Measurements from ENCODE around the gene TM4SF4. TPM values are rescaled to one million over a fixed set of nuclear protein-coding genes. Genes with fewer than 3 reads are reported as not detected.

Gene TM4SF4
- total and polyA plus RNA-seq, 2 of the 8 experiments (the other 6 are each of a cell fraction or from before 2014, with no cell fraction given): not detected

GRCh38 chr3:149442043-149442442 is 32.5 kb upstream of the TM4SF4 start:
- no peak overlapping the region for H2BK5ac ChIP-seq (ENCODE audit: low read depth, low read length)
- H2AK5ac ChIP-seq (ENCODE audit: low read depth, low read length): no peak overlapping the region
- no peaks in the 10 kb centered on the region for H3K23me2 ChIP-seq (ENCODE audit: low read depth, low read length)
- no peaks in the 10 kb centered on the region for H4K20me1 ChIP-seq (replicated peaks in 1 of 2; ENCODE audit: control insufficient read depth in 1 of 2, insufficient read depth in 2 of 2, low read length in 2 of 2)
- H3K18ac ChIP-seq (ENCODE audit: extremely low read depth, low read length): no peak overlapping the region
- H3K27me3 ChIP-seq (replicated peaks in 1 of 4; ENCODE audit: control insufficient read depth in 3 of 4, extremely low read depth in 1 of 4, insufficient read depth in 3 of 4, low read length in 3 of 4): no peaks in the 10 kb centered on the region
- WGBS, 2 experiments (ENCODE audit: extremely low coverage in 1 of 2, insufficient coverage in 1 of 2, insufficient read length in 1 of 2, insufficient replicate concordance in 2 of 2, low coverage in 1 of 2, low lambda C conversion rate in 2 of 2, missing lambda C conversion rate in 1 of 2): 70% methylated on average over 1 of the region's 1 CpG; no CpG with 5 or more reads in 1 of the 2 experiments
- no peak overlapping the region for H2BK12ac ChIP-seq (ENCODE audit: low read depth, low read length)
- no peak overlapping the region for H2AFZ ChIP-seq (ENCODE audit: low read length)
- no peaks in the 10 kb centered on the region for H3K79me2 ChIP-seq (ENCODE audit: control insufficient read depth in 1 of 2, insufficient read depth in 2 of 2, low read length in 2 of 2)
- POLR2A ChIA-PET (ENCODE audit: partially characterized antibody): no interaction called here
- H3K4me3 ChIP-seq (ENCODE audit: extremely low read depth in 1 of 4, insufficient read depth in 2 of 4, low read depth in 3 of 4, low read length in 4 of 4): no peak overlapping the region
- no peak overlapping the region for H2BK120ac ChIP-seq (replicated peaks; ENCODE audit: low read depth, low read length)
- no peak for FAIRE-seq
- peaks cover 2 to 11% of the 10 kb centered on the region in 2 experiments; a peak in 1 of 4 replicates for H3K9me3 ChIP-seq (ENCODE audit: insufficient read depth in 2 of 2, low read depth in 1 of 2, low read length in 1 of 2)
- H3K14ac ChIP-seq (ENCODE audit: insufficient read length): no peak overlapping the region
- no peak overlapping the region for H3K27ac ChIP-seq (ENCODE audit: low read depth, low read length)
- H3K36me3 ChIP-seq (ENCODE audit: control insufficient read depth in 2 of 4, insufficient read depth in 4 of 4, low read length in 3 of 4): no peaks in the 10 kb centered on the region
- no peak overlapping the region for H4K8ac ChIP-seq (ENCODE audit: extremely low read depth, insufficient read depth, low read length)
- no peak overlapping the region for H3K56ac ChIP-seq (replicated peaks; ENCODE audit: insufficient read length, low read depth, low read length)
- H3K79me1 ChIP-seq (ENCODE audit: low read depth, low read length): no peaks in the 10 kb centered on the region
- no peaks in the 10 kb centered on the region for H3K4me1 ChIP-seq (replicated peaks in 1 of 4; ENCODE audit: control insufficient read depth in 3 of 4, insufficient read depth in 4 of 4, low read length in 3 of 4)
- no peak overlapping the region for H3K9ac ChIP-seq (replicated peaks in 1 of 4; ENCODE audit: extremely low read depth in 1 of 4, low read depth in 3 of 4, low read length in 3 of 4)
- CTCF ChIA-PET (ENCODE audit: partially characterized antibody): interaction anchor here (0.6 to 1.3 kb wide), 2 partner anchors 9 to 343 kb away, joined by 3 to 4 read pairs; no protein-coding TSS in a partner anchor
- no peak overlapping the region for H2BK20ac ChIP-seq (ENCODE audit: low read length)
- TF ChIP-seq MAX (IDR thresholded peaks at IDR 0.05) (no peak), NRF1 (IDR thresholded peaks at IDR 0.05; ENCODE audit: low read depth, low read length) (no peak), RFX5 (IDR thresholded peaks at IDR 0.05; ENCODE audit: borderline replicate concordance, low read depth, low read length) (no peak), JUND (IDR thresholded peaks at IDR 0.05; ENCODE audit: low read length) (no peak), NANOG (IDR thresholded peaks at IDR 0.05; ENCODE audit: insufficient read depth, low read depth, low read length, poor library complexity, severe bottlenecking) (no peak), SP1 (IDR thresholded peaks at IDR 0.05; ENCODE audit: low read depth, low read length) (no peak), SRF (IDR thresholded peaks at IDR 0.05; ENCODE audit: low read depth, low read length) (no peak), PHF8 (conservative IDR thresholded peaks at IDR 0.05; ENCODE audit: low read depth, low read length) (no peak), POLR2A (IDR thresholded peaks at IDR 0.05; ENCODE audit: control extremely low read depth in 1 of 2, low read depth in 2 of 2, low read length in 2 of 2) (no peak)
- TF ChIP-seq, protein P1, sequence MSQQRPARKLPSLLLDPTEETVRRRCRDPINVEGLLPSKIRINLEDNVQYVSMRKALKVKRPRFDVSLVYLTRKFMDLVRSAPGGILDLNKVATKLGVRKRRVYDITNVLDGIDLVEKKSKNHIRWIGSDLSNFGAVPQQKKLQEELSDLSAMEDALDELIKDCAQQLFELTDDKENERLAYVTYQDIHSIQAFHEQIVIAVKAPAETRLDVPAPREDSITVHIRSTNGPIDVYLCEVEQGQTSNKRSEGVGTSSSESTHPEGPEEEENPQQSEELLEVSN (IDR thresholded peaks at IDR 0.05): no peak
- H4K91ac ChIP-seq (replicated peaks; ENCODE audit: insufficient read length, low read length): no peak overlapping the region
- H4K5ac ChIP-seq (ENCODE audit: insufficient read length, low read depth, low read length): no peak overlapping the region
- H2BK15ac ChIP-seq (ENCODE audit: low read length): no peak overlapping the region
- H3K4ac ChIP-seq (replicated peaks; ENCODE audit: insufficient read length, low read depth, low read length): no peak overlapping the region
- no peak overlapping the region for H3K23ac ChIP-seq (ENCODE audit: insufficient read length)
- H3K4me2 ChIP-seq (ENCODE audit: insufficient read depth in 1 of 2, low read depth in 2 of 2, low read length in 2 of 2): no peak overlapping the region
- DNase-seq (ENCODE audit: low read depth in 1 of 2, low spot score in 2 of 2): no peak

All from H1 (cell line).